ENCODE measurements around the gene L1CAM. TPM values are rescaled to one million over a fixed set of nuclear protein-coding genes. Genes with fewer than 3 reads are reported as not detected.

The L1CAM gene
- total and polyA plus RNA-seq, 2 of the 8 experiments (the other 6 are each of a cell fraction or from before 2014, with no cell fraction given): 11.0 to 43.0 TPM

DNA sequence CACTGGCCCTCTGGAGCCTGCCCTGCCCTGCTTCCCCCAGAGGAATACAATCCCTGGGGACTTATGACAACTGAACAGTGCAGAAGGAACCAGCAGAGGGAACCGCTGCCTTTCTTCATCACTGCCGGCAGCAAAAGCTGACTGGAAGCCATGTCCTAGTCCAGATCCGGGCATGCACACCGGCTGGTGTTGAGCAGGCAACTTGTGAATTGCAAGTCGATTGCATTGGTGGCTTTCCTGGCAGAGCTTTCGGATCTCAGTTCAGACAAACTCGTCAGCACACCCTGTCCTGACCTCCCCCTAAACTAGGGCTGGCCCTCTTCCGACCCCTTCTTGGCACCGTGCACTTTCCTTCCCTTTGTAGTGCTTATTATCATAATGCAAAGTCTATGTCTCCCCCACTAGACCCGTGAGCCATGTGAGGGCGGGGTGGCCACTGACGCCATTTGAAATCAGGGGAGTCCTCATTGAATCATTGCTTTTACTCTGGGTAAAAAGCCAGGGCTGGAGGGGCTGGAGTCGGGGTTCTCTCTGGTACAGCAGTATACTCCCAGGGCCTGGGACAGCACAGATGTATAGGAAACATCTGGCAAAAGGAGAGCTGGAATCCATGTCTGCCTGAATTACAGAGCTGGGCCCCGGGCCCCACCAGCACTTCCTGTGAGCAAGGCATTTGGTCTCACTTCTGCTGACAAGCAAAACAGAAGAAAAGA, 38.3 kb upstream of the L1CAM start:
- CTCF ChIA-PET (ENCODE audit: partially characterized antibody): interaction anchor here (1.0 to 19.6 kb wide), 16 partner anchors 8 to 157 kb away, joined by 3 to 272 read pairs (median 5); partner anchors contain the start of gene RENBP
- no peak overlapping the region for H3K23ac ChIP-seq (ENCODE audit: insufficient read length)
- peaks cover 0 to 3% of the 10 kb centered on the region in 2 experiments; a peak in 1 of 4 replicates for H3K79me2 ChIP-seq (ENCODE audit: control insufficient read depth in 1 of 2, insufficient read depth in 2 of 2, low read length in 2 of 2)
- no peak overlapping the region; the same call in 1 of the 2 replicates for H2BK5ac ChIP-seq (ENCODE audit: low read depth, low read length)
- no peak overlapping the region for H2BK12ac ChIP-seq (ENCODE audit: low read depth, low read length)
- no peak overlapping the region for H3K18ac ChIP-seq (ENCODE audit: extremely low read depth, low read length)
- H3K4me1 ChIP-seq (replicated peaks in 1 of 4; ENCODE audit: control insufficient read depth in 3 of 4, insufficient read depth in 4 of 4, low read length in 3 of 4): peaks cover 3 to 18% (median 12%) of the 10 kb centered on the region in 4 experiments
- H2BK15ac ChIP-seq (ENCODE audit: low read length): no peak overlapping the region
- peaks cover 0 to 2% of the 10 kb centered on the region in 2 experiments for H4K20me1 ChIP-seq (replicated peaks in 1 of 2; ENCODE audit: control insufficient read depth in 1 of 2, insufficient read depth in 2 of 2, low read length in 2 of 2)
- no peak overlapping the region for H4K8ac ChIP-seq (ENCODE audit: extremely low read depth, insufficient read depth, low read length)
- no peak overlapping the region for H2BK120ac ChIP-seq (replicated peaks; ENCODE audit: low read depth, low read length)
- H3K79me1 ChIP-seq (ENCODE audit: low read depth, low read length): no peaks in the 10 kb centered on the region; the same call in 1 of the 2 replicates
- no peak overlapping the region for H4K5ac ChIP-seq (ENCODE audit: insufficient read length, low read depth, low read length)
- no peak overlapping the region for H2AFZ ChIP-seq (ENCODE audit: low read length)
- no peak for DNase-seq (ENCODE audit: low read depth in 1 of 2, low spot score in 2 of 2)
- 89% methylated on average over 9 of the region's 14 CpGs; no CpG with 5 or more reads in 1 of the 2 experiments for WGBS, 2 experiments (ENCODE audit: extremely low coverage in 1 of 2, insufficient coverage in 1 of 2, insufficient read length in 1 of 2, insufficient replicate concordance in 2 of 2, low coverage in 1 of 2, low lambda C conversion rate in 2 of 2, missing lambda C conversion rate in 1 of 2)
- H3K9ac ChIP-seq (replicated peaks in 1 of 4; ENCODE audit: extremely low read depth in 1 of 4, low read depth in 3 of 4, low read length in 3 of 4): no peak overlapping the region
- no peak overlapping the region for H2AK5ac ChIP-seq (ENCODE audit: low read depth, low read length)
- H3K4ac ChIP-seq (replicated peaks; ENCODE audit: insufficient read length, low read depth, low read length): no peak overlapping the region
- 0 out of 8 replicates have a peak, but pooled peaks cover 0 to 2% (median 0%) of the 10 kb centered on the region in 4 experiments for H3K36me3 ChIP-seq (ENCODE audit: control insufficient read depth in 2 of 4, insufficient read depth in 4 of 4, low read length in 3 of 4)
- H4K91ac ChIP-seq (replicated peaks; ENCODE audit: insufficient read length, low read length): no peak overlapping the region
- no peaks in the 10 kb centered on the region for H3K9me3 ChIP-seq (ENCODE audit: insufficient read depth in 2 of 2, low read depth in 1 of 2, low read length in 1 of 2)
- peaks cover 15% of the 10 kb centered on the region; the same call in 1 of the 2 replicates for H3K23me2 ChIP-seq (ENCODE audit: low read depth, low read length)
- peak overlapping the region in 1 of 2 experiments; percentile 94; a peak in 1 of 4 replicates for H3K4me2 ChIP-seq (ENCODE audit: insufficient read depth in 1 of 2, low read depth in 2 of 2, low read length in 2 of 2)
- POLR2A ChIA-PET (ENCODE audit: partially characterized antibody): interaction anchor here (0.5 to 14.9 kb wide), 9 partner anchors 16 to 225 kb away, joined by 3 to 231 read pairs (median 6); partner anchors contain the start of genes HCFC1, NAA10, RENBP and TMEM187
- H3K4me3 ChIP-seq (ENCODE audit: extremely low read depth in 1 of 4, insufficient read depth in 2 of 4, low read depth in 3 of 4, low read length in 4 of 4): no peak overlapping the region
- H3K27me3 ChIP-seq (replicated peaks in 1 of 4; ENCODE audit: control insufficient read depth in 3 of 4, extremely low read depth in 1 of 4, insufficient read depth in 3 of 4, low read length in 3 of 4): no peaks in the 10 kb centered on the region
- H3K27ac ChIP-seq (ENCODE audit: low read depth, low read length): no peak overlapping the region
- H3K14ac ChIP-seq (ENCODE audit: insufficient read length): no peak overlapping the region
- no peak overlapping the region for H3K56ac ChIP-seq (replicated peaks; ENCODE audit: insufficient read length, low read depth, low read length)
- FAIRE-seq: peak; percentile 42
- H2BK20ac ChIP-seq (ENCODE audit: low read length): no peak overlapping the region
- TF ChIP-seq SIN3A (conservative IDR thresholded peaks at IDR 0.05 in 1 of 2, IDR thresholded peaks at IDR 0.05 in 1 of 2; ENCODE audit: low read depth in 1 of 2, low read length in 2 of 2) (no peak), ASH2L (IDR thresholded peaks at IDR 0.05; ENCODE audit: low read length) (no peak), USF2 (IDR thresholded peaks at IDR 0.05; ENCODE audit: low read length) (no peak), GTF2F1 (IDR thresholded peaks at IDR 0.05; ENCODE audit: borderline replicate concordance, low read depth, low read length) (no peak), CTCF (IDR thresholded peaks at IDR 0.05; ENCODE audit: control extremely low read depth in 1 of 3, insufficient read depth in 1 of 3, low read depth in 1 of 3, low read length in 3 of 3) (peak in 2 of 3 experiments; percentile 22 to 33; a peak in 2 of 4 replicates), RAD21 (IDR thresholded peaks at IDR 0.05 in 1 of 2, conservative IDR thresholded peaks at IDR 0.05 in 1 of 2; ENCODE audit: low read depth in 2 of 2, low read length in 2 of 2) (peak; percentile 38 to 53), JUN (IDR thresholded peaks at IDR 0.05; ENCODE audit: low read depth, low read length) (no peak)
